CD4-positive, alpha-beta T cell treated with Interleukin-4 for 4 hours (primary cell): ENCODE results near the gene SPRR2G.
"Not testable (repeated sequence)": the region's sequence is repeated elsewhere in the genome, so short reads cannot be mapped to it uniquely, and the experiment has no call there.

Experiments used
- DNase-seq: peaks from one replicate; pipeline ENCODE4 v3.0.0-alpha.2; 2020

Gene SPRR2G

DNA sequence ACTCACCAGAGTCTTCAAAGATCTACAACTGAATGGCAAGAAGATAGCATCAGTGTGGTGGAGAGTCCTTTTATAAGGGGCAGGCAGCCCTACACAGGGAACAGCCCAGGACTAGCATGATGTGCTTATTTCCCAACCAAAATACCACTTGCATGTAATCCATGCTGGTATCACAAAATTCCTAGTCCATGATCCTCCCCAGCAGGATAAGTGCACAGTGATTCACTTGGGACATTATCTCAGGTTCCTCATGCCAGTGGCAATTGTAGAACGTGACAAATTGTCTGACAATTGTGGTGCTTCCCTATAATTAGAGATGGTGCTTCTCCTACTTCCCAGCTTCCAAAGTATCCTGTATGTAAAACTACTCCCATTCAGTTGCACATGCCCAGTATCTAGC is at the start of gene SPRR2G:
SPRR2G (minus strand) TSS at position 45 of the 400 bp plus-strand sequence. CDS start 780 bp downstream, outside the sequence.
- no peak for DNase-seq

- no peak for DNase-seq
Measured at GRCh38 chr1:153195216-153195615, 44.5 kb upstream of the SPRR2G start.

DNA sequence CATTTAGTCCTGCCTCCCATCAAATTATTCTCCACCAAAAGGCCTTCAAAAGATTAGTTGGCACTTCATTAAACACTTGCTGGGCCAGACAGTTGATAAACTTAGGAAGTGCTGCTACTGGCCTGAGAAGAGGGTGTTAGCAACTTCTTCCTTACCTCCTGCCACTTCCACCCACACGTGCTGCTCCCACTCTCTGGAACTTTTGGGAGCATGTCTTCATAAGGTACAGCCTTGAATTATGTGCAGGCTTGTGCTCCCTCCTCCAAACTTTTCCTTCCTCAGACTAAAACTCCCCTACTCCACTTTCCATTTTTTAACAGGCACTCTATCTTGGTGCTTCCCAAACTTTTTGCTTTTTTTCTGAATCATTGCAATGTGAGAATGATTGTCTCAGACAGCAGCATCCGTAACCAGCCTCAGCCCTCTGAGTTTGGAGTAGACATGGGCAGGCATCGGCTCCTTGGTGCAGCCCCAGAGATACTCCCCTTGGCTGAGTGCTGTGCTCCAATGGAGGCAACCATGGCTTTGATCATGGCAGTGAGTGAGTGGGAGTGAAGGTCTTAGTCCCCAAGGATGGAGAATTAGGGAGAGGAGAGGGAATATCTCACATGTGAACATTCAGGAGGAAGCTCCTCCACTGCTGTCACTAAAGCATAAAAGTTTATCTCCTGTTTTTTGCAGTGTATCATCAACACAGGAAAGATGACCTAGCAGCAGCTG is 43.8 kb upstream of the SPRR2G start:
- DNase-seq: no peak

GRCh38 chr1:153192697-153193096 is 42.0 kb upstream of the SPRR2G start:
- no peak for DNase-seq

DNA sequence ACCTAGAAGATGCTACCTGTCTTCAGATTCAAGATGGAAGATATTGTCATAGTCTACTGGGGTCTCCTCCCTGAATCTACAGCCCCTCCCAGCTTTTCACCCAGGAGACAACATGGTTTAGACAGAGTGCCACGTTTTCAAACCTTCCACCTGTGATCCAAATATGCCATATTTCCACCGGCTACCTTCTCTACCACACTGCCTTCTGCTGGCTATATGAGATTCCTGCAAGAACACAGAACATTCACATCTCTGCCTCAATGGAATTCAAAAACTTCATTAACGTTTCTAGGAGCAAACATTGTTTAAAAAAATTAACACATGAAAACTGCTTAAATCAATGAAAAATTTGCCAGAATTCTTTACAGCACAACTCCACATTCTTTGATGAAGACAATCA is 39.7 kb upstream of the SPRR2G start:
- DNase-seq: no peak

DNA sequence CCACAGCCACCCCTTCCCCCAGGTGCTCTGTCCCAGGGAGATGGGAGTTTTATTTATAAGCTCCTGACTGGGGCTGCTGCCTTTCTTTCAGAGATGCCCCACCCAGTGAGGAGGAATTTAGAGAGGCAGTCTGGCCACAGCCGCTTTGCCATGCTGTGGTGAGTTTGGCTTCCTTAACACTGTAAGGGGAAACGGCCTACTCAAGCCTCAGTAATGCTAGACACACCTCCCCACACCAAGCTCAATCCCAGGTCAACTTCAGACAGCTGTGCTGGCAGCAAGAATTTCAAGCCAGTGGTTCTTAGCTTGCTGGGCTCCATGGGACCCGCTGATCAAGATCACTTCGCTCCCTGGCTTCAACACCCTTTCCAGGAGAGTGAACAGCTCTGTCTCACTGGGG is 37.6 kb upstream of the SPRR2G start:
- not testable (repeated sequence) for DNase-seq

- no peak for DNase-seq
Measured at GRCh38 chr1:153180556-153180955, 29.9 kb upstream of the SPRR2G start.

- no peak for DNase-seq
Measured at GRCh38 chr1:153178922-153179321, 28.2 kb upstream of the SPRR2G start.

- no peak for DNase-seq
Measured at GRCh38 chr1:153174624-153175023, 23.9 kb upstream of the SPRR2G start.

- DNase-seq: no peak
Measured at GRCh38 chr1:153168686-153169085, 18.0 kb upstream of the SPRR2G start.

DNA sequence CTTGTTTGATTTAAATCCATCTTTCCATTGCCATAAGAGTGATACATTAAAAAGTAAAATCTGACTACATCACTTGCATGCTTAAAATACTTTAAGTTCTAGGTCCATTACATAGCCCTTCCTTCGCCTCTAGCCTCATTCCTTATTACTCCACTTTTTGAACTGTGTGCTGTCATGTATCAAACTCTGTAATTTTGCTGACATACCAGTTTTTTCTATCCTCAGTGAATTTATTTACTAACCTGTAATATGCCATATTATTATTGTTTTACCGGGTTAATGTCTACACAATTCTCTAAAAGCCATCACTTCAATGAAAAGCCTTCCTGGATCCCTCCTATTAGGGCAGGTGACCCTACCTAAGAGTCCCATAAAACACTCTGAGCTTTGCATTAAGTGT is 4.9 kb upstream of the SPRR2G start:
- no peak for DNase-seq

DNA sequence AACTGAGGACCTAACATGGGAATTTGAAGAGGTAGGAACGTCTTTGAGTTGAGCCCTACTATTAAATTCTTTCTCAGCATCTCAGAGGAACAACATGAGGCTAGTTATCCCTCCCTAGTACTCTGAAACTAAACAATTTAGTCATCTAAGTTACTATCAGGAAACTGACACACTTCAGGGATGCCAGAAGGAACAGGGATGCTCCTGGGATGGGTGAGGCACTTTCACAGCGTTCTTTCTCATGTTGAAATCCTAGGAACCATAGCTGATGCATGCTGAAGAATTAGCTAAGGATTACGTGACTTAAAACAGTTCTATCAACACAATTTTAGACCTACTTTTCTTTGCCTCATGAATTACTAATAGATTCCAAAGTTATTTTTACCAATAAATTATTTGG is 1.8 kb upstream of the SPRR2G start:
- no peak for DNase-seq

DNA sequence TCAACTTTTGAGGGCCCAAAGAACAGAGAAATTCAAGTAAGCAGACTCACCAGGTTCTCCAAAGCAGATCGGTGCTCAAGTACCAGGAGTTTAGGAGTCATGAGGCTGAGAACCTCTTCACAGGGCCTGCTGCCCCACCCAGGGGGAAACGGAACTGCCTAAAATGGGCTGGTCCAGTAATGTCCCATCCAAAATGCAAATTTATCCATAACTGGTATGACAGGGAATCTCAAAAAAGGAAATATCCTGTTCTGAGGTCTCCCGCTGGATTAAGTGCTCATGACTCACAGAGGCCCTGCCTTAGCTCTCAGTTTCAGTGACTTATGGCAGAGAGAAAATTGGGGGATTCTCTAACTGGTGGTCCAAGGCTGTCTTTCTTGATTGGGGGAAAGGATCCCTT is 9.3 kb downstream of the SPRR2G start:
- no peak for DNase-seq

DNA sequence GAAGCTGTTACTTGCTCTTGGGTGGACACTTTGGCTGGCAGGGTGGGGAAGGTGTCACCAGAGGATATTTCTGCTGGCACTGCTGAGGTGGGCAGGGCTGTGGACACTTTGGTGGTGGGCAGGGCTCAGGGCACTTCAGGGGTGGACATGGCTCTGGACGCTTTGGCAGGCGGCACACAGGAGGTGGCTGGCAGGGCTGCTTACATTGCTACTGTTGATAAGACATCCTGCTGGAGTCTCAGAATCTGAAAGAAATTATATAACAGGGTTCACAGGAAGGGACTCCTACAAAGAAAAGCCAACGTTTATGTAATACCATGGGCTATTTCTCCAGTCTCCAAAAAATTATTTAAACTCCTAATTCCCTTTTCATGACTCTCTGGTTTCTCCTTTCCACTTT is 10.2 kb downstream of the SPRR2G start:
- no peak for DNase-seq

DNA sequence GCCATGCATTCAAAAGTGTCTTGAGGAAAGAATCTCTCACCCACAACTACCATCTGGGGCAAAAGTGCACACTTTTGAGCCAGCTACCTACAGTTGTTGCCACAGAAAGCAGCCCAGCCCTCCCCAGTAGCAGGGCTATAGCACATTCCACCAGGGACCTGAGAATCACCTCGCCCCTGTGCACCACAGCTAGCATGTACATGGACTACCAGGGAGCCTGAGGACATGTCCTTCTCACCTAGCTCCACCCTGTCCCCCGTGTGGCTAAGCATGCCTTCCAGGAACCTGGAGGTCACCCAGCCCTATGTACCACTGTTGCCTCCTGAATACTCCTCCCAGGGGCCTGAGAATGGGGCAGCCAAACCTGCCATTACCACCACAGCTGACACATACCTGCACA is 16.9 kb downstream of the SPRR2G start:
- DNase-seq: no peak

DNA sequence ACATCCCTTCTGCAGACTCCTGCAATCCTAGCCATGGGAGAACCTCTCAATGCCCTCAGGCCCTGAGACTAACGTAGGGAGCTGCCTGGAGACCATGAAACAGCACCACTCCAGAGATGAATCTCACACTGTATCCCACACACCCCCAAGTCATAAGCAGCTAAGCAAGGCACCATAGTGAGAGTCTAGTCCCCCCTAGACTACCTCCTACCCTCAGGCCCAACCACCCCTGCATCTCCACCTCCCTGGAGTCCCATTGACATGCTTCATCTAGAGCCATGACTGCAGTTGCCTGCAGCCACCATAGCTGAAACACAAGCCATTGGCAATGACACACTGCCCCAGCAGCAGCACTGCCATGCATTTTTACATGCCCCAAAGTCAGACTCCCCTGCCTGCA is 17.4 kb downstream of the SPRR2G start:
- no peak for DNase-seq

DNA sequence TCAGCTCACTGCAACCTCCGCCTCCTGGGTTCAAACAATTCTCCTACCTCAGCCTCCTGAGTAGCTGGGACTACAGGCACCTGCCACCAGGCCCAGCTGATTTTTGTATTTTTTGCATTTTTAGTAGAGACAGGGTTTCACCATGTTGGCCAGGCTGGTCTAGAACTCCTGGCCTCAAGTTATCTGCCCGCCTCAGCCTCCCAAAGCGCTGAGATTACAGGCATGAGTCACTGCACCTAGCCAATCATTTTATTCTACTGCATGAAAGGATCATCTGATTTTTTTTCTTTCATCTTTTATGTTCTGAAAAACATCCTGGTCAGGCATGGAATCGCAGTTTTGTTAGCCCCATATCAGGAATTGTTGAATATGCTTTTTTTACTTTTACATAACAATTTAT is 22.0 kb downstream of the SPRR2G start:
- not testable (repeated sequence) for DNase-seq

GRCh38 chr1:153127296-153127695 is 23.4 kb downstream of the SPRR2G start:
- no peak for DNase-seq

DNA sequence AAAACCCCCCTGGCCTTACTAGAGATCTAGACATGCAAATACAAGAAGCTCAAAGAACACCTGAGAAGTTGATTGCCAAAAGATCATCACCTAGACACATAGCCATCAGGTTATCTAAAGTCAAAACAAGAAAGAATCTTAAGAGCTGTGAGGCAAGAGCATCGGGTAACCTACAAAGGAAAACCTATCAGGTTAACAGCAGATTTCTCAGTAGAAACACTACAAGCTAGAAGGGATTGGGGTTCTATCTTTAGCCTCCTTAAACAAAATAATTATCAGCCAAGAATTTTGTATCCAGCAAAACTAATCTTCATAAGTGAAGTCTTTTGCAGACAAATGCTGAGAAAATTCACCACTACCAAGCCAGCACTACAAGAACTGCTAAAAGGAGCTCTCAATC is 25.2 kb downstream of the SPRR2G start:
- DNase-seq: no peak

- not testable (repeated sequence) for DNase-seq
Measured at GRCh38 chr1:153123793-153124192, 26.9 kb downstream of the SPRR2G start.

DNA sequence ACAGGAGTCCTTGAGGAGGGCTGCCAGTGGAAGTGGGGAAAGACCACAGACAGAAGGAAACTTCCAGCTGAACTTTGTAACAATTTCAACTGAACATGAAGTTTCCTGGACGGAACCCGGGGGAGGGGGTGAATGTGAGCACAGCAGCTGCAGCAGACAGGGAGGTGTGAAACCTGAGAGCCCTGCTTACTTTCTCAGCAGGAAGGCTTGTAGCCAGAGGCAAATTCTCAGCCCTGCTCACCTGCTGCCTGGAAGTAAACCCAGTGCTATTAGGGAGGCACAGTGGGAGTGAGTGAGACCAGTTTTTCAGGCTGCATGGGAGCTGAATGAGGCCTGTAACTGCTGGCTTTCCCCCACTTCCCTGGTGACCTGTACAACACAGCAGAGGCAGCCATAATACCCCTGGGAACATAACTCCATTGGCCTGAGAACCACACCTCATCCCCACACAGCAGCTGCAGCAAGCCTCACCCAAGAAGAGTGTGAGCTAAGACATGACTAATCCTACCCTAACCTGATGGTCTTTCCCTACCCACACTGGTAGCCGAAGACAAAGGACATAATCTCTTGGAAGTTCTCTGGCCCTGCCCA is 27.8 kb downstream of the SPRR2G start:
- DNase-seq: no peak

DNA sequence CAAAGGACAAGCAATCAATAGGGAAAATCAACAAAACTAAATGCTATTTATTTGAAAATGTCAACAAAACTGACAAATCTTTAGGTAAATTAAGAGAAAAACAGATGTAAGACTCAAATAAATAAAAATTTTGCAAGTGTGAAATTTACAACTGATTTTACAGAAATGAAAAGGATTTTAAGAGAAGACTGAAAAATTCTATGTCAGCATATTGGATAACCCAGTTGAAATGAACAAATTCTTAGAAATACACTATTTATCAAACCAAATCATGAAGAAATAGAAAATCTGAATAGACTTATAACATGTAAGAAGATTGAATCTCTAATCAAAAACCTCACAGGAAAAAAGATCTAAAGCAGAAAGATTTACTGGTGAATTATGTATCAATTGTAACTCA is 29.7 kb downstream of the SPRR2G start:
- DNase-seq: no peak

DNA sequence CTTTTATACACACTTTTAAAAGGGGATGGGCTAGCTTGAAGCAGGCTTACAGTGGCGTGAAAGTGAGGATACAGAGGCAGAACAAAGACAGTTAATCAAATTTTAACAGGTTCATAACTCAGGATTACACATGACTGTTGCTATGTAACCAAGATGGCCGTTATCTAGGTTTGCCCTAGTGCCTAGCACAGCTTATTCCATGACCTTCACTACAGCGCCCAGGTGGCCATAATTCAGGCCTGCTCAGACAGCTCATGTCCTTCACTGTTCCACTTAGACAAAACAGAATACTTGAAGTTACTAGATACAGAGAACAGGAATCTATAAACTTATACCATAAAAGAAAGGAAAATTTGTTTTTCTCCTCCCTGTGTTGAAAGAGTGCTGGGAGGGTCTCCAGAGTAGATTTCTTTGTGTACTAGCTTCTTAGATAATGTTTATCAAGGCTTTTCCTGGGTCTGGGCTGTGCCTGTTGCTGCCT is 31.2 kb downstream of the SPRR2G start:
- no peak for DNase-seq

GRCh38 chr1:153115264-153115663 is 35.4 kb downstream of the SPRR2G start:
- DNase-seq: not testable (repeated sequence)

DNA sequence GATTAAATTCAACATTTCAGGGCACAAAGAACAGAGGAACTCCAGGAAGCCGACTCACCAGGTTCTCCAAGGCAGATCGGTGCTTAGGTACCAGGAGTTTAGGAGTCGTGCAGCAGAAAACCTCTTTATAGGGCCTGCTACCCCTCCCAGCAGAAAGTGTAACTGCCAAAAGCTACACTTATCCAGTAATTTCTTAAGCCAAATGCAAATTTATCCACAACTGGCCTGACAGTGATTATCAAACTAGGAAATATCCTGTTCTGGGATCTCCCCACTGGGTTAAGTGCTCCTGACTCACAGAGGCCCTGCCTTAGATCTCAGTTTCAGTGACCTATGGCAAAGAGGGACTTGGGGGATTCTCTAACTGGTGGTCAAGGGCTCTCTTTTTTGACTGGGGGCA is 37.3 kb downstream of the SPRR2G start, which contains the start of gene SPRR2F:
SPRR2F (minus strand) TSS at position 101 of the 400 bp plus-strand sequence. CDS start 783 bp downstream, outside the sequence.
- no peak for DNase-seq
